Ishikawa (cell line): ENCODE results near the gene SPIB.

ENCODE experiments used
- CEBPB ChIP-seq: IDR thresholded peaks from 2 replicates; pipeline ENCODE4 v1.6.1; 2012
- CREB1 ChIP-seq: IDR thresholded peaks from 2 replicates; pipeline ENCODE4 v1.6.1; 2012; ENCODE audit warnings: low read depth
- EGR1 ChIP-seq: IDR thresholded peaks from 2 replicates; pipeline ENCODE4 v1.6.1; 2012
- EP300 ChIP-seq: IDR thresholded peaks from 2 replicates; pipeline ENCODE4 v1.6.1; 2012; ENCODE audit warnings: borderline replicate concordance
- FOXM1 ChIP-seq: IDR thresholded peaks from 2 replicates; pipeline ENCODE4 v1.6.1; 2012; ENCODE audit warnings: low read depth, borderline replicate concordance
- MAX ChIP-seq: IDR thresholded peaks from 2 replicates; pipeline ENCODE4 v1.6.1; 2012
- NFIC ChIP-seq: IDR thresholded peaks from 2 replicates; pipeline ENCODE4 v1.6.1; 2012
- RAD21 ChIP-seq: IDR thresholded peaks from 2 replicates; pipeline ENCODE4 v1.6.1; 2012; ENCODE audit warnings: low read depth
- REST ChIP-seq: IDR thresholded peaks from 2 replicates; pipeline ENCODE4 v1.6.1; 2012; ENCODE audit warnings: low read depth, mild to moderate bottlenecking
- TAF1 ChIP-seq: IDR thresholded peaks from 2 replicates; pipeline ENCODE4 v1.6.1; 2012; ENCODE audit warnings: low read depth, mild to moderate bottlenecking
- TCF12 ChIP-seq: IDR thresholded peaks from 2 replicates; pipeline ENCODE4 v1.6.1; 2012; ENCODE audit warnings: low read depth
- TEAD4 ChIP-seq: IDR thresholded peaks from 2 replicates; pipeline ENCODE4 v1.6.1; 2012
- USF1 ChIP-seq: IDR thresholded peaks from 2 replicates; pipeline ENCODE4 v1.6.1; 2012
- YY1 ChIP-seq: IDR thresholded peaks from 2 replicates; pipeline ENCODE4 v1.6.1; 2012; ENCODE audit warnings: low read depth
- ZBTB7A ChIP-seq: IDR thresholded peaks from 2 replicates; pipeline ENCODE4 v1.6.1; 2012; ENCODE audit warnings: low read depth

The SPIB gene

GRCh38 chr19:50427318-50427925, 8.7 kb downstream of the SPIB start:
- no peak for TF ChIP-seq TEAD4
- TF ChIP-seq ZBTB7A, result no peak
- TF ChIP-seq TAF1, result no peak
- no peak for TF ChIP-seq NFIC
- no peak for TF ChIP-seq EP300
- no peak for TF ChIP-seq USF1
- TF ChIP-seq RAD21, result no peak
- no peak for TF ChIP-seq CREB1
- TF ChIP-seq FOXM1, result no peak
- no peak for TF ChIP-seq MAX
- no peak for TF ChIP-seq CEBPB
- no peak for TF ChIP-seq EGR1
- TF ChIP-seq TCF12, result no peak
- no peak for TF ChIP-seq YY1
- TF ChIP-seq REST, result no peak

GRCh38 chr19:50427997-50428425, 9.3 kb downstream of the SPIB start:
- peak; percentile 15; the same call in 1 of the 2 replicates for TF ChIP-seq MAX
- TF ChIP-seq YY1, result no peak

GRCh38 chr19:50428772-50429463, 10.2 kb downstream of the SPIB start:
- no peak for TF ChIP-seq USF1

GRCh38 chr19:50430888-50431342, 12.2 kb downstream of the SPIB start:
- TF ChIP-seq USF1, result no peak
- no peak for TF ChIP-seq EP300
- no peak for TF ChIP-seq CEBPB
- TF ChIP-seq ZBTB7A, result no peak
- TF ChIP-seq TCF12, result no peak
- TF ChIP-seq MAX, result no peak
- no peak for TF ChIP-seq REST
- no peak for TF ChIP-seq TEAD4
- TF ChIP-seq TAF1, result no peak
- TF ChIP-seq RAD21, result no peak
- TF ChIP-seq YY1, result no peak
- TF ChIP-seq FOXM1, result no peak
- TF ChIP-seq EGR1, result no peak

- TF ChIP-seq MAX (peak; percentile 56), USF1 (no peak), CEBPB (no peak), ZBTB7A (peak; percentile 61), CREB1 (peak; percentile 92), REST (no peak)
Measured at GRCh38 chr19:50431343-50432220, 12.8 kb downstream of the SPIB start.
